ENCODE measurements around the gene RFX3.

DNA sequence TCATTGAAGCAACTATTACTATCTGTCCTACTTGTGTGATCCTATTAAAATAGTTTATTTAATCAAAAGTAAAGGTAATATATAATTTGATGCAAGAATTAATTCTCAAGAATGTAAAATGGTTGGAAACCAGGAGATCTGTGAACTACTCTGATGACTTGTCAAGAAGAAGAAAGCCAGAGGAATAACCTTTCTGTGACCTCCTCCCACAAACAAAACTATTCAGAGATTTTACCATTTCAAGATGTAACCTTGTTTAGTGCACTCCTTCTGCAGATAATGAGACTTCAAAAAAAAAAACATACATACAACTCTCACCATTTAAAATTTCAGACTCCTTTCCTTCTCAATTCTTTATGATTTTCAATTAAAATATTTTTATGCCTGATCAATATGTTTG, 79.5 kb downstream of the RFX3 start:
- no peak for TF ChIP-seq NCOA1 (CRISPR knock-in tag; IDR thresholded peaks at IDR 0.05)
- no peak for TF ChIP-seq ETV5 (CRISPR knock-in tag; IDR thresholded peaks at IDR 0.05; ENCODE audit: borderline replicate concordance)
- TF ChIP-seq, protein P1, sequence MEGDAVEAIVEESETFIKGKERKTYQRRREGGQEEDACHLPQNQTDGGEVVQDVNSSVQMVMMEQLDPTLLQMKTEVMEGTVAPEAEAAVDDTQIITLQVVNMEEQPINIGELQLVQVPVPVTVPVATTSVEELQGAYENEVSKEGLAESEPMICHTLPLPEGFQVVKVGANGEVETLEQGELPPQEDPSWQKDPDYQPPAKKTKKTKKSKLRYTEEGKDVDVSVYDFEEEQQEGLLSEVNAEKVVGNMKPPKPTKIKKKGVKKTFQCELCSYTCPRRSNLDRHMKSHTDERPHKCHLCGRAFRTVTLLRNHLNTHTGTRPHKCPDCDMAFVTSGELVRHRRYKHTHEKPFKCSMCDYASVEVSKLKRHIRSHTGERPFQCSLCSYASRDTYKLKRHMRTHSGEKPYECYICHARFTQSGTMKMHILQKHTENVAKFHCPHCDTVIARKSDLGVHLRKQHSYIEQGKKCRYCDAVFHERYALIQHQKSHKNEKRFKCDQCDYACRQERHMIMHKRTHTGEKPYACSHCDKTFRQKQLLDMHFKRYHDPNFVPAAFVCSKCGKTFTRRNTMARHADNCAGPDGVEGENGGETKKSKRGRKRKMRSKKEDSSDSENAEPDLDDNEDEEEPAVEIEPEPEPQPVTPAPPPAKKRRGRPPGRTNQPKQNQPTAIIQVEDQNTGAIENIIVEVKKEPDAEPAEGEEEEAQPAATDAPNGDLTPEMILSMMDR (CRISPR knock-in tag; IDR thresholded peaks at IDR 0.05): no peak
- TF ChIP-seq ZNF792 (CRISPR knock-in tag; IDR thresholded peaks at IDR 0.05): no peak
- no peak for TF ChIP-seq IRF2 (CRISPR knock-in tag; IDR thresholded peaks at IDR 0.05)
- TF ChIP-seq, protein P2, sequence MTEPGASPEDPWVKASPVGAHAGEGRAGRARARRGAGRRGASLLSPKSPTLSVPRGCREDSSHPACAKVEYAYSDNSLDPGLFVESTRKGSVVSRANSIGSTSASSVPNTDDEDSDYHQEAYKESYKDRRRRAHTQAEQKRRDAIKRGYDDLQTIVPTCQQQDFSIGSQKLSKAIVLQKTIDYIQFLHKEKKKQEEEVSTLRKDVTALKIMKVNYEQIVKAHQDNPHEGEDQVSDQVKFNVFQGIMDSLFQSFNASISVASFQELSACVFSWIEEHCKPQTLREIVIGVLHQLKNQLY (CRISPR knock-in tag; IDR thresholded peaks at IDR 0.05): no peak
- TF ChIP-seq SOX13 (IDR thresholded peaks at IDR 0.05): no peak
- TF ChIP-seq SOX13 (CRISPR knock-in tag; conservative IDR thresholded peaks at IDR 0.05 in 1 of 2, IDR thresholded peaks at IDR 0.05 in 1 of 2): no peak
- no peak for TF ChIP-seq TAF1 (CRISPR knock-in tag; IDR thresholded peaks at IDR 0.05)
- TF ChIP-seq ZKSCAN1 (IDR thresholded peaks at IDR 0.05; ENCODE audit: low read length): no peak
- TF ChIP-seq, protein P3, sequence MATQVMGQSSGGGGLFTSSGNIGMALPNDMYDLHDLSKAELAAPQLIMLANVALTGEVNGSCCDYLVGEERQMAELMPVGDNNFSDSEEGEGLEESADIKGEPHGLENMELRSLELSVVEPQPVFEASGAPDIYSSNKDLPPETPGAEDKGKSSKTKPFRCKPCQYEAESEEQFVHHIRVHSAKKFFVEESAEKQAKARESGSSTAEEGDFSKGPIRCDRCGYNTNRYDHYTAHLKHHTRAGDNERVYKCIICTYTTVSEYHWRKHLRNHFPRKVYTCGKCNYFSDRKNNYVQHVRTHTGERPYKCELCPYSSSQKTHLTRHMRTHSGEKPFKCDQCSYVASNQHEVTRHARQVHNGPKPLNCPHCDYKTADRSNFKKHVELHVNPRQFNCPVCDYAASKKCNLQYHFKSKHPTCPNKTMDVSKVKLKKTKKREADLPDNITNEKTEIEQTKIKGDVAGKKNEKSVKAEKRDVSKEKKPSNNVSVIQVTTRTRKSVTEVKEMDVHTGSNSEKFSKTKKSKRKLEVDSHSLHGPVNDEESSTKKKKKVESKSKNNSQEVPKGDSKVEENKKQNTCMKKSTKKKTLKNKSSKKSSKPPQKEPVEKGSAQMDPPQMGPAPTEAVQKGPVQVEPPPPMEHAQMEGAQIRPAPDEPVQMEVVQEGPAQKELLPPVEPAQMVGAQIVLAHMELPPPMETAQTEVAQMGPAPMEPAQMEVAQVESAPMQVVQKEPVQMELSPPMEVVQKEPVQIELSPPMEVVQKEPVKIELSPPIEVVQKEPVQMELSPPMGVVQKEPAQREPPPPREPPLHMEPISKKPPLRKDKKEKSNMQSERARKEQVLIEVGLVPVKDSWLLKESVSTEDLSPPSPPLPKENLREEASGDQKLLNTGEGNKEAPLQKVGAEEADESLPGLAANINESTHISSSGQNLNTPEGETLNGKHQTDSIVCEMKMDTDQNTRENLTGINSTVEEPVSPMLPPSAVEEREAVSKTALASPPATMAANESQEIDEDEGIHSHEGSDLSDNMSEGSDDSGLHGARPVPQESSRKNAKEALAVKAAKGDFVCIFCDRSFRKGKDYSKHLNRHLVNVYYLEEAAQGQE (IDR thresholded peaks at IDR 0.05; ENCODE audit: borderline replicate concordance in 1 of 2, low read depth in 1 of 2, low read length in 2 of 2): no peak
- no peak for TF ChIP-seq ZNF326 (CRISPR knock-in tag; IDR thresholded peaks at IDR 0.05; ENCODE audit: borderline replicate concordance)
- TF ChIP-seq, protein P4, sequence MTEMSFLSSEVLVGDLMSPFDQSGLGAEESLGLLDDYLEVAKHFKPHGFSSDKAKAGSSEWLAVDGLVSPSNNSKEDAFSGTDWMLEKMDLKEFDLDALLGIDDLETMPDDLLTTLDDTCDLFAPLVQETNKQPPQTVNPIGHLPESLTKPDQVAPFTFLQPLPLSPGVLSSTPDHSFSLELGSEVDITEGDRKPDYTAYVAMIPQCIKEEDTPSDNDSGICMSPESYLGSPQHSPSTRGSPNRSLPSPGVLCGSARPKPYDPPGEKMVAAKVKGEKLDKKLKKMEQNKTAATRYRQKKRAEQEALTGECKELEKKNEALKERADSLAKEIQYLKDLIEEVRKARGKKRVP (CRISPR knock-in tag; IDR thresholded peaks at IDR 0.05): no peak
- no peak for TF ChIP-seq YY1 (IDR thresholded peaks at IDR 0.05; ENCODE audit: insufficient read depth, insufficient replicate concordance, low read depth, low read length)

All from HepG2 (cell line).